GM19463 (cell line): ENCODE measurements around the gene EPS15.

Experiments used
- ATAC-seq: cut with Tn5 transposase; IDR thresholded peaks from one replicate; pipeline ENCODE4 v1.9.1; 2021; ENCODE audit warnings: mild to moderate bottlenecking, moderate library complexity; ENCODE audit not compliant: unreplicated experiment

The EPS15 gene

DNA sequence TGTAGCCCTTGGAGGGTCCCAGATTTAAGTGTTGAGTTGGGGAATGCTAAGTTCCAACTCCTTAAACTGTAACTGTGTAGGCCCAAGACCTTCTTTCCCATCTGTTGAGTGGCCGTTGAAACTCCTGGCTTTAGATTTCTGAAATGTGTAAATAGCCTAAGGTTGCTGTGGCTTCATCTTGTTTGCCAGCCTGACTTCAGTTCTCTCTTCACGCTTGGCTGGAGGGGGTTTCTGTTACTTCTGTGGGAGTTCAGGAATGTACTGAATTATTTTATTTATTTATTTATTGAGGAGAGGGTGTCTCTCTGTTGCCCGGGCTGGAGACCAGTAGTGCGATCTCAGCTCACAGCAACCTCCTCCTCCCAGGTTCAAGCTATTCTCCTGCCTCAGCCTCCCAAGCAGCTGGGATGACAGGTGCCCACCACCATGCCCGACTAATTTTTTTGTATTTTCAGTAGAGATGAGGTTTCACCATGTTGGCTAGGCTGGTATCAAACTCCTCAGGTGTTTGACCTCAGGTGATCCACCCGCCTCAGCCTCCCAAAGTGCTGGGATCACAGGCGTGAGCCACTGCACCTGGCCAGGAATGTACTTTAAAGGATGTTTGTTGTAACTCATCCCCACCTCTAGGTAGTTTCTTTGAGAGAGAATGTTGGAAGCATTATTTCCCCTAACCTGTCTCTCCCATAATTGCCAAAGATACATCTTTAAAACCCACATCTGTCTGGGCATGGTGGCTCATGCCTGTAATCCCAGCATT, 194.6 kb downstream of the EPS15 start:
- no peak for ATAC-seq

DNA sequence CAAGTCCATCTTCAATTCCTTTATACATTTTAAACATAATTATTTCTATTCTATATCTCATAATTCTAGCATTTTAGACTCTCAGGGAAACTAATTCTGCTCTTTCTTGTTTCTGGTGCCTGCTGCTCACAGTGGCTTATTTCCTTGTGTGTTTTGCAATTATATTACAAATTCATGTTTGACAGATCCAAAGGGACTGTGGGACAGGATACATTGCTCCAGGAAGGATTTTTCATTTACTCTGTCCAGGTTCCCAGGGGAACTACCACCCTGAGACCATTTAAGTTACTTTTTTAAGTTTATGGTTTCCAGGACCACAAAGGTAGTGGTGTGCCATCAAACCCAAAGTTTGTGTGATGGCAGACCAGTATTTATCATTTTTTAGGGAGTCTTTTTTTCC, 195.3 kb downstream of the EPS15 start:
- no peak for ATAC-seq

- ATAC-seq: no peak
These were observed 196.5 kb downstream of the EPS15 start for GRCh38 chr1:51322417-51323101.

DNA sequence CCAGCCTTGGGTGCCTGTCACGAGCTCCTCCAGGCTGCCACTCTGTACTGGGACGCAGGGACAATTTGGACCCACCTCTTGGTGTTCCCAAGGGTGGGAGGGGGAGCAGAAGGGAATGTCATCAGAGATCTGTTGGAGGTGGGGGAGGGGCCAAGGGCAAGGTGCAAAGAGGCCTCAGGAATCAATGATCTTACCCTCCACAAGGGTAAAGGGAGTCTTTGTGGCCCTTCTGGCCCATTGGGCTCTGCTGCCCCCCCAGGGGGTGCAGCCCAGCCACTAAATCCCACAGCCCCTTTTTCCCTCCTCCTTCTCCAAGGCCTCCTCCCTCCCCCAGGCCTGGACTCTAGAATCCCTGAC, 197.2 kb downstream of the EPS15 start:
- ATAC-seq: no peak

DNA sequence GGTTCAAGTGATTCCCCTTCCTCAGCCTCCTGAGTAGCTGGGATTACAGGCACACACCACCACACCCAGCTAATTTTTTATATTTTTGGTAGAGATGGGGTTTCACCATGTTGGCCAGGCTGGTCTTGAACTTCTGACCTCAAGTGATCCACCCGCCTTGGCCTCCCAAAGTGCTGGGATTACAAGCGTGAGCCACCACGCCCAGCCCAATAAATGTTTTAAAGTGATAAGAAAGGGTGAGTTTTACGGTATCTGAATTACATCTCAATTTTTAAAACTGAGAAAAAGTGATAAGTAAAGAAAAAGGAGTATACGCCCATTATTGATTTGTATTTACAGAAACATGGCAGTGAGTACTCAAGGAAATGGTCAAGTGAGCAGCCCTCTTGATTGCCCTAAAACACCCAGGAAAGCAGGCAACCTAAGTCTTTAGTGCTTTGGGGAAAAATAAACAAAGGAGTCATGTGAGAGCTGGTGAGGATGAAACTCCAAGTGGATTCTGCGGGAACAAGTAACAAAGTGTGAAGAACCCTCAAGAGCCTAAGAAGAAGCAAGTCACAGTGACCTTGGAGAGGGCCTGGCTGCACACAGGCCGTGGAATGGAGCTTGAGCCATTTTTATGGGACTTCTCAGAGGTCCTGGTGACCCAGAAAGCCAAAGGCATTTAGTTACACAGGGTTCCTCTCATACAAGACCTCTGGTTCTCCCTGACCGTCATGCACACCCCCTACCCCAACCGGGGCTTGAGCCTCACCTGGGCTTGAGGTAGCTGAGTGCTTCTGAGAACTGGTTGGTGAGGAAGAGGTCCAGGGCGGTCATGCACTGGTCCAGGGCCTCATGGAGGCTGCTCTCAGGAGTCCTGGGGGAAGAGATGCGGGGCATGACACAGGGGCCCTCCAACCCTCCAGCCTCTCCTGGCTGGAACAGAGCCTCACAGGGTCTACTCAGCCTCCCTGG, 197.8 kb downstream of the EPS15 start:
- no peak for ATAC-seq

GRCh38 chr1:51317798-51318197, 201.3 kb downstream of the EPS15 start:
- ATAC-seq: no peak

- no peak for ATAC-seq
These were observed 202.3 kb downstream of the EPS15 start for GRCh38 chr1:51316846-51317120.

- no peak for ATAC-seq
These were observed 202.8 kb downstream of the EPS15 start for GRCh38 chr1:51316113-51316845.

DNA sequence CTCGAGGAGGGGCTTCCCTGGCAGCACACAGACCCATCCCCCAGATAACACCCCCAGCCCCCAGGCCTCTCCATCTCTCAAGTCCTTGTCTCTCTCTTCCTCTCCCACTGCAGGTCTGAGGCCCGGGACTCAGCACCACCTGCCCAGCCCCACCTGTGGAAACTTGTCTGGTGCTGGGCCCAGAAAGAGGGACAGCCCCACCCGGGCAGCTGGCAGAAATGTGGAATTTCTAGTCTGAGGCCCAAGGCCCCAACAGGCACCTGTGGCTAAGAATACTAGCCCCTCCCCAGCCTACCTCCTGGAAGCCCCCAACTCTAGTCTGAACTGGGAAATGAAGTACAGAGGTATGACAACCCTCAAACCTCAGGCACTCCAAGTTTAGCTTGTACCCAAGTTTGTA, 204.1 kb downstream of the EPS15 start:
- no peak for ATAC-seq

GRCh38 chr1:51313961-51314777, 204.9 kb downstream of the EPS15 start:
- peak; percentile 58 for ATAC-seq

GRCh38 chr1:51313268-51313852, 205.7 kb downstream of the EPS15 start:
- no peak for ATAC-seq

- ATAC-seq: no peak
These were observed 206.3 kb downstream of the EPS15 start for GRCh38 chr1:51312718-51313117.

DNA sequence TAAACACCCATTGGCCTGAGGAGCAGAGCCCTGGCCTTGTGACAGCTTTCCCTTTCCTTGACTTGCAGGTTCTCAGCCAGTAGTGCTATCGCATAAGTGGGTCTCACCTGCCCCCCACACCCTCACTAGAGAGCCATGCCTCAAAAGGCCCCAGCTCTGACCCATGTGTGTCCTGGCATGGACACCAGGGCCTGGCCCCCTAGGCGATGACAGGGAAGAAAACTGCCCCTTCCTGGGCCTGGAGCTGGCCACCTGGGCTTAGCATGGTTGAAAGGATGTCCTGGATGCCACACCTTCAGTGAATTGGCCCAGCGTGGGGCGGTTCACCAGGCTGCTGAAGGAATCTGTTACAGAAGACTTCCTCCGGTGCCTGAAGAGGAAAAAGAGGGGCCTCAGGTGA, 207.2 kb downstream of the EPS15 start:
- ATAC-seq: no peak

DNA sequence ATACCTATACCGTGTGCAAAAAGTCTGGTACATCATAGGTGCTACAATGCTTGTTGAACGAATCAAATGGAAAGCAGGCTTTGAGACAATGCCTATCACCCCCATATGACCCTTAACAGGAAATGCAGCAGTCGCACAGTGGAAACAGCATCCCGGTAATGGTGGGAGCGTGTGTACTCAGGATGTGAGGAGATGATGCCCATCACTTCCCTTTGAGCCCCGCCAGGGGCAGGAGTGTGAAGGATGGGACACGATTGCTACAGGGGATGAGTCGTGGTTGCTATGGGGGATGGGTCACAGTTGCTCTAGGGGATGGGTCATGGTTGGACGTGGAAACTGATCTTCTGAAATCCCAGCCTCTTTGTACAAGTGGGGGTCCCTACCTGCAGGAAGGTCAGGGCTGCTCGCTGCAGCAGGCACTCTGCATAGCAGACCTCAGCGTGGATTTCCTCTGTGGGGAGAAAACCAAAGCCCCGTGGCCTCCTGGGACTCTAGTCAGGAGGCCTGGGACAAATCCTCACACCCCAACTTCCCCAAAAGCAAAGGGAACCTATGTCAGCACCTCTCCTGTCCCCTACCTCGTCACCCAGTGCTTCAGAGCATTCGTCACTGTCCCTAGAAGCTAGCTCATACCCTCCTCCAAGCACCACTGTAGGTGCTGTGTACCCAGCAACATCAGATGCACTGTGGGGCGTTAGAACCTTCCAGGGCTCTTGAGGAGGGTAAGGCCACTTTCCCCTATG, 208.0 kb downstream of the EPS15 start:
- no peak for ATAC-seq

GRCh38 chr1:51309291-51309690, 209.8 kb downstream of the EPS15 start:
- no peak for ATAC-seq

GRCh38 chr1:51308636-51309035, 210.4 kb downstream of the EPS15 start:
- no peak for ATAC-seq

- ATAC-seq: no peak
These were observed 212.1 kb downstream of the EPS15 start for GRCh38 chr1:51306950-51307349.

- ATAC-seq: no peak
These were observed 213.7 kb downstream of the EPS15 start for GRCh38 chr1:51305371-51305823.

GRCh38 chr1:51304360-51304759, 214.7 kb downstream of the EPS15 start:
- no peak for ATAC-seq
